ENCODE results near the gene TIAM1. TPM values are rescaled to one million over a fixed set of nuclear protein-coding genes. Genes with fewer than 3 reads are reported as not detected.

Gene TIAM1
- total RNA-seq, 6 experiments from 2014 or later: 4.8 to 12.5 (median 7.7) TPM

DNA sequence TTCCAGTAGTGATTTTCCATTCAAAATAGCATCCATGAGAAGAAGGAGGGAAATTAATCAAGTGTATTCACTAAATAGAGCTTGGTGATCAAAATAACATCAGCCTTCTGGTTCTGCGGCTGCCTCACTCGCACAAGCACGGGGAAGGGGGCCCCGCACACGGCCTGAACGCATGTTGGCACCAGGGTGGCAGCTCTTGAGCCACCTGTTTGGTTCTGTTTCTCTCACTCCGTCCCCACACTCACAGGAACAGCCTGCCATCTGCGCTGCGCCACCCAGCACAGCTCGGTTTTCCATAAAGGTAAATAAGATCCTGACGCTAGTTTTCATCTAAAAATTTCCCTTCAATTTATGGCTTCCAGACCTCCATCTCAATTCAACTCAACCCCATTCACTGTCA, 49.4 kb downstream of the TIAM1 start:
- intact Hi-C loops (cut with DNase I): no loop called here
- 82% methylated on average over 10 of the region's 11 CpGs for WGBS (ENCODE audit: insufficient coverage, low coverage, low lambda C conversion rate, missing lambda C conversion rate)
- H3K27ac ChIP-seq: no peak overlapping the region
- no peaks in the 10 kb centered on the region for H3K36me3 ChIP-seq
- H3K4me3 ChIP-seq: no peak overlapping the region
- peaks cover 0 to 3% (median 1%) of the 10 kb centered on the region in 4 donors for H3K4me1 ChIP-seq
- H3K9me3 ChIP-seq: no peaks in the 10 kb centered on the region
- TF ChIP-seq POLR2A (IDR thresholded peaks at IDR 0.05): no peak
- TF ChIP-seq, protein P1, sequence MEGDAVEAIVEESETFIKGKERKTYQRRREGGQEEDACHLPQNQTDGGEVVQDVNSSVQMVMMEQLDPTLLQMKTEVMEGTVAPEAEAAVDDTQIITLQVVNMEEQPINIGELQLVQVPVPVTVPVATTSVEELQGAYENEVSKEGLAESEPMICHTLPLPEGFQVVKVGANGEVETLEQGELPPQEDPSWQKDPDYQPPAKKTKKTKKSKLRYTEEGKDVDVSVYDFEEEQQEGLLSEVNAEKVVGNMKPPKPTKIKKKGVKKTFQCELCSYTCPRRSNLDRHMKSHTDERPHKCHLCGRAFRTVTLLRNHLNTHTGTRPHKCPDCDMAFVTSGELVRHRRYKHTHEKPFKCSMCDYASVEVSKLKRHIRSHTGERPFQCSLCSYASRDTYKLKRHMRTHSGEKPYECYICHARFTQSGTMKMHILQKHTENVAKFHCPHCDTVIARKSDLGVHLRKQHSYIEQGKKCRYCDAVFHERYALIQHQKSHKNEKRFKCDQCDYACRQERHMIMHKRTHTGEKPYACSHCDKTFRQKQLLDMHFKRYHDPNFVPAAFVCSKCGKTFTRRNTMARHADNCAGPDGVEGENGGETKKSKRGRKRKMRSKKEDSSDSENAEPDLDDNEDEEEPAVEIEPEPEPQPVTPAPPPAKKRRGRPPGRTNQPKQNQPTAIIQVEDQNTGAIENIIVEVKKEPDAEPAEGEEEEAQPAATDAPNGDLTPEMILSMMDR (IDR thresholded peaks at IDR 0.05): no peak
- no peak for DNase-seq
- H3K27me3 ChIP-seq: no peaks in the 10 kb centered on the region
- no peak for ATAC-seq

DNA sequence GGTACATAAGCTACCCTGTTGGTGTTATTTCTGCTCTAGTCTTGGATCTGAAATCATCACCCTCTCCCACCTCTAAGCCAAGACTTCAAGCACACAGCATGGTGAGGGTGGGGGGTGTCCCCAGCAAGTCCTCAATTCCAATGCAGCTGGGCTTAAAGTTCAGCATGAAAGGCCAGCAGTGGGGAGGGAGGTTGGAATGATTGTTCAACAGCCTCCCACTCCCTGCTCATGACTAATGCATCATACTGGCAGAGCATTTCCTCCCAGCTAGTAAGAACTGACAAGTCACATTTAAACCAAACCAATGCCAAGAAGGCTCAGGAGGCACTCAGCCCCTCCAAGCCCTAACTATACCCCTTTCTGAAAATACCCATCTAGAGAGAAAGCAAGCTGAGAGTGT, 50.1 kb downstream of the TIAM1 start:
- peak in 2 of 4 donors; percentile 30 to 70 for ATAC-seq

DNA sequence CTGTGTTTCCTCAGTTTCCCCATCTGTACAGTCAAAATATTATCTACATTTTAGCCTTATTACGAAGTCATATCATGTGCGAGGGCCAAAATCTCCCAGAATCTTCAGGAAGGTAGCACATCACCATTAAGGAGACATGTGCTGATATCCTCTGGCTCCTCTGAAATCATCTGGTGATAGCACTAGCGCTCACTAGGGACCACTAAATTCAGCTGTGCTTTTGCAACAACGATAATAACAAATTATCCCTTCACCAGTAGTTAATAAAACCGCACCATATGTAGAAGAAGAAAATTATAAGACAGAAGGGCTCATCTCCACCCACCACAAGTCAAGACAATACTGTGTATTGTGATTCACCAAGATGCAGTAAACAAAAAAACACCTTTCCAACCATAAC, 53.3 kb downstream of the TIAM1 start:
- DNase-seq (no peak), ATAC-seq (no peak)
- Histone ChIP-seq H3K27me3 (no peaks in the 10 kb centered on the region), H3K36me3 (no peaks in the 10 kb centered on the region), H3K4me1 (no peaks in the 10 kb centered on the region), H3K27ac (no peak overlapping the region), H3K4me3 (no peak overlapping the region), H3K9me3 (no peaks in the 10 kb centered on the region)
- TF ChIP-seq POLR2A (IDR thresholded peaks at IDR 0.05): no peak
- TF ChIP-seq, protein P1 (IDR thresholded peaks at IDR 0.05): no peak
- intact Hi-C loops (cut with DNase I): no loop called here
- WGBS (ENCODE audit: insufficient coverage, low coverage, low lambda C conversion rate, missing lambda C conversion rate): 90% methylated on average over 5 of the region's 5 CpGs

More for the DNA sequence above, 50.1 kb downstream of the TIAM1 start:
- no peaks in the 10 kb centered on the region for H3K27me3 ChIP-seq
- intact Hi-C loops (cut with DNase I): no loop called here
- H3K4me1 ChIP-seq: no peaks in the 10 kb centered on the region
- no peaks in the 10 kb centered on the region for H3K36me3 ChIP-seq
- H3K27ac ChIP-seq: no peak overlapping the region
- no peak overlapping the region for H3K4me3 ChIP-seq
- TF ChIP-seq POLR2A (IDR thresholded peaks at IDR 0.05): no peak
- TF ChIP-seq, protein P1 (IDR thresholded peaks at IDR 0.05): no peak
- DNase-seq: no peak
- H3K9me3 ChIP-seq: no peaks in the 10 kb centered on the region

DNA sequence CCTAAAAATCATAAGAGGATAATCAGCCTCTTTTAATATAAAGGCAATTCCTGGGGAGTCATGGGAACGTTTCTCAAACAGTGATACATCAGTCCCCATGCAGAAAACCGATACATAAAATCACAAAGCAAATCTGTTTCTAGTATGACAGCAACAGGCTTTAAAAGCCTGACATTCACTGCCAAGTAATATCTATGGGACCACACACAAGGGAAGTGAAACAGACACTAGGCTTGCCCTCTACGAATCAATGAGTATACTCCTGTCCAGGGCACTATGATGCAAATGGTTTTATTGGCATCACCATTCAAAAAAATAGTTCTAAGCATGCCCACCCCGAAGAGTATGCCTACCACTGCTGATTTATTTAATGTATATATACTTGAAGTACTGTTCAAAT, 54.4 kb downstream of the TIAM1 start:
- no peak overlapping the region for H3K27ac ChIP-seq
- DNase-seq (no peak), ATAC-seq (no peak)
- 63% methylated on average over 4 of the region's 4 CpGs for WGBS (ENCODE audit: insufficient coverage, low coverage, low lambda C conversion rate, missing lambda C conversion rate)
- H3K4me1 ChIP-seq: no peaks in the 10 kb centered on the region
- TF ChIP-seq, protein P1 (IDR thresholded peaks at IDR 0.05): no peak
- TF ChIP-seq POLR2A (IDR thresholded peaks at IDR 0.05): no peak
- H3K36me3 ChIP-seq: no peaks in the 10 kb centered on the region
- no peak overlapping the region for H3K4me3 ChIP-seq
- no peaks in the 10 kb centered on the region for H3K9me3 ChIP-seq
- no peaks in the 10 kb centered on the region for H3K27me3 ChIP-seq
- intact Hi-C loops (cut with DNase I): no loop called here

DNA sequence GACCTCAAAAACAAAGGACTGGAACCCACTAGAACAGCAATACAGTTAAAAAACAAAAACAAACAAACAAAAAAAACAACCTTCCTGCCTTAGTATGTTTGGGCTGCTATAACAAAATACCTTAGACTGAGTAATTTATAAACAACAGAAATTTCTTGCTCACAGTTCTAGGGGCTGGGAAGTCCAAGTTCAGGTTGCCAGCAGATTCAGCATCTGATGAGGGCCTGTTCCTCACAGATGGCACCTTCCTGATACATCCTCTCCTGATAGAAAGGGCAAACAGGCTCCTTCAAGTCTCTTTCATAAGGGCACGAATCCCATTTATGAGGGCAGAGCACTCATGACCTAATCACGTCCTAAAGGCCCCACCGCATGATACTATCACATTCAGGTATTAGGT, 55.9 kb downstream of the TIAM1 start:
- no peak for DNase-seq
- no peak for ATAC-seq
- TF ChIP-seq, protein P1 (IDR thresholded peaks at IDR 0.05): no peak
- no peak for TF ChIP-seq POLR2A (IDR thresholded peaks at IDR 0.05)
- H3K27ac ChIP-seq: no peak overlapping the region
- 93% methylated on average over 3 of the region's 3 CpGs for WGBS (ENCODE audit: insufficient coverage, low coverage, low lambda C conversion rate, missing lambda C conversion rate)
- no peaks in the 10 kb centered on the region for H3K36me3 ChIP-seq
- H3K27me3 ChIP-seq: no peaks in the 10 kb centered on the region
- intact Hi-C loops (cut with DNase I): no loop called here
- H3K4me3 ChIP-seq: no peak overlapping the region
- no peaks in the 10 kb centered on the region for H3K9me3 ChIP-seq
- no peaks in the 10 kb centered on the region for H3K4me1 ChIP-seq

All from right lobe of liver (tissue), 6 donors.